NCI-H2029 (cell line): Measurements from ENCODE around the gene TBXAS1.

Experiments
- DNase-seq: peaks from one replicate; lab custom pipeline; 2025; lab: John Stamatoyannopoulos, UW

TBXAS1 gene

DNA sequence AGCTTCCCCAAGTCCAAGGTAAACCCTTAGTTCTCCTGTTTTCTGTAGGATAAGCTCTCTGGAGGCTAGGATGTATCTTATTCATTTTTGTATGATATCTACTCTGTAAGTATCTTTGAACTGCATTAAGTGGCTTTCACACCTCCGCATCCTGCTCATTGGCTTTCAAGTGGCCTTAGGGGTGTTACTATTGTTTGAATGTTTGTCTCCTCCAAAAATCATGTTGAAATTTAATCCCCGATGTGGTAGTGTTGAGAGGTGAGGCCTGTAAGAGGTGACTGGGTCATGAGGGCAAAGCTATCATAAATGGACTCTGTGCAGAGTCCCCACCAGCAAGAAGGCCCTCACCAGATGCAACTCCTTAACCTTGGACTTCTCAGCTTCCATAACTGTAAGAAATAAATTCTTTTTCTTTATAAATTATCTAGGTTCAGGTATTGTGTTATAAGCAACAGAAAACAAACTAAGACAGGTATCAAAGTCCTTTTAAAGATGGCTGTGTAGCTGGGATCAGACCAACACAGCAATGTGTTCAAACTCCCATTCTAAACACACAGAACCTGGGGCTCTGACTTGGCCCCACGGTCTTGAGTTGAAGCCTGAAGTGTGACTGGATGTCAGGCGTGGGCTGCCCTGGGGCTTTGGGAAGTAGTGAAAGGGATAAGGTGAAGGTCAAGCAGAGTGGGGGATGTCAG lies 25.9 kb downstream of the TBXAS1 start:
- no peak for DNase-seq

DNA sequence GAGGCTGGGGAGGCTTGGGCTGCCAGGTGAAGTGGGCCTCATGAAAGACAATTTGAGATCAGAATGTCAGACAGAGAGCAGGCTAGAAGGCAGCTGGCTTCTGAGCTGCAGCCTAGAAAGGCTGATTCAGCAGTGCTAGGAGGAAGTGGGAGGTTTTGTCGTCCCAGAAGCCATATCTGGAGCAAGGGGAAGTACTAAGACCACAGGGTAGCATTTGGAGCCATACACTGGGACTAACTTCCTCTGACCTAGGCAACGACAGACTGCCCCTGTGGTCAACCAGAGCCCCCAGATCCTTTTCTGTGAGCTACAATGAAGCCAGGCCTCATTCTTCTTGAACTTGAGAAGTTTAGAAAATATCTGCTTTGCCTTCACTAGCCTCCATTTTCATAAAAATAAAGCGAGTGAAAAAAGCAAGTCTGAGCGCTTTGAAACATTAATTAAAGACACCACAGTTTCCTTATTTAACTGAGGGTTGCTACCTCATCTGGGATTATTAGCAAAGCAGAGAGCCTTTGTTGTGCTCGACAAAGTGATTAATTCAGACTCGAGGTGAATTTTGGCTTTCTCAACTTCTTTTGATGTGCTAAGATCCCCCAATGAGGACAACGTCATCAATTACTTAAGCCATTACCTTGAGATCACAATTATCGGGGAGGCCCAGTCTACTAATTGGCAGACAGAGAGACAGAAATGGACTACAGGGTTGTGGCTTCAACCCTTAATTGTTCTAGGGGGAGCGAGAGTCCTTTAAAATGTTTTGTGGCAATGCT lies 26.6 kb downstream of the TBXAS1 start:
- DNase-seq = no peak

DNA sequence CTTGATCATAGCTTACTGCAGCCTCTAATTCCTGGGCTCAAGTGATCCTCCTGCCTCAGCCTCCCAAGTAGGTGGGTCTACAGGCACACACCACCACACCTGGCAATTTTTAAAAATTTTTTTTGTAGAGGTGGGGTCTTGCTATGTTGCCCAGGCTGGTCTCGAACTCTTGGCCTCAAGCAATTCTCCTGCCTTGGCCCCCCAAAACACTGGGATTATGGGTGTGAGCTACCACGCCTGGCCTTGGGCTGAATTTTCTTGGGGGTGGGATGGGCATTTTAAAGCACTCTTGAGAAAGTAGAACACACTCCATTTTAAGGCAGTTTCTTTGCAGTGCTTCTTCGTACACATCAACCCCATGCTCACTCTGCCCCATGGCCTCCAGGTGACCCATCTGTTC lies 28.7 kb downstream of the TBXAS1 start:
- no peak for DNase-seq

DNA sequence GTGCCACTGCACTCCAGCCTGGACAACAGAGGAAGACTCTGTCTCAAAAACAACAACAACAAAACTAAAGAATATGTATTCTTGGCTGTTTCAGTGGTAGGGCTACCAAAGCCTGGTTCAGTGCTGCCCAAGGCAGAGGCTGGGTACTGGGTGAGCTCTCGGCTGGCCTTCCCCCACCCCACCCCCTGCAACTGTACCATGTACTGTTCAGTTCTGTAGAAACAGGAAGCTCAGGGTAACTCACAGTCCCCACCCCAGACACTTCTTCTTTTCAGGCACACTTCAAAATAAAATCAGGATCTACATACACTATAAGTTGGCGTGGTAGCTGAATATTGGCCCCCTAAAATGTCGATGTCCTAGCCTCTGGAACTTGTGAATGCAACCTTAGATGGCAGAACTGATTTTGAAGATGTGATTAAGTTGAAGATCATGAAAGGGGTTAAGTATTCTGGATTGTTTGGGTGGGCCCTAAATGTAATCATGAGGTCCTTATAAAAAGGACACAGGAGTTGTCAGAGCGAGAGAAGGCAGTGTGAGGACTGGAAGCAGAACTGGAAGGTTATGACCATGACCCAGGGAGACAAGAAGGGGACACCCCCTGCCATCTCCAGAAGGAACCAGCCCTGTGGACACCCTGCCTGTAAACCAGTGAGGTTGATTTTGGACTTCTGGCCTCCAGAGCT lies 31.2 kb downstream of the TBXAS1 start:
- DNase-seq = no peak

DNA sequence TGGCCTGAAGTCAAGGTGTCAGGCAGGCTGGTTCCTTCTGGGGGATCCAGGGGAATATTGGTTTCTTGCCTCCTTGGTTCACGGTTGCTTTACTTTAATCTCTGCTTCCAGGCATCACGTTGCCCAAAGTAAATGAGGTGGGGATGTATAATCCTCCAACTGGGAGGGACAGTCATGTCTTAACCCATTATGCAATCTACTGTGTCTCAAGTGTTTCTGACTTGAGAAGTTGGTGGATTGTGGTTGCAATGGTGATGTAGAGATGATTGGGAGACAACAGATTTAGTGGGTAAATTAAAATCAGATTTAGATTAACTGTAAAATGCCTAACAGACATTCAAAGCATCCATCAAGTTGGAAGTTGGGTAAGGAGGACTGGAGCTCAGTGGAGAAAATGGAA lies 32.7 kb downstream of the TBXAS1 start:
- DNase-seq = no peak

DNA sequence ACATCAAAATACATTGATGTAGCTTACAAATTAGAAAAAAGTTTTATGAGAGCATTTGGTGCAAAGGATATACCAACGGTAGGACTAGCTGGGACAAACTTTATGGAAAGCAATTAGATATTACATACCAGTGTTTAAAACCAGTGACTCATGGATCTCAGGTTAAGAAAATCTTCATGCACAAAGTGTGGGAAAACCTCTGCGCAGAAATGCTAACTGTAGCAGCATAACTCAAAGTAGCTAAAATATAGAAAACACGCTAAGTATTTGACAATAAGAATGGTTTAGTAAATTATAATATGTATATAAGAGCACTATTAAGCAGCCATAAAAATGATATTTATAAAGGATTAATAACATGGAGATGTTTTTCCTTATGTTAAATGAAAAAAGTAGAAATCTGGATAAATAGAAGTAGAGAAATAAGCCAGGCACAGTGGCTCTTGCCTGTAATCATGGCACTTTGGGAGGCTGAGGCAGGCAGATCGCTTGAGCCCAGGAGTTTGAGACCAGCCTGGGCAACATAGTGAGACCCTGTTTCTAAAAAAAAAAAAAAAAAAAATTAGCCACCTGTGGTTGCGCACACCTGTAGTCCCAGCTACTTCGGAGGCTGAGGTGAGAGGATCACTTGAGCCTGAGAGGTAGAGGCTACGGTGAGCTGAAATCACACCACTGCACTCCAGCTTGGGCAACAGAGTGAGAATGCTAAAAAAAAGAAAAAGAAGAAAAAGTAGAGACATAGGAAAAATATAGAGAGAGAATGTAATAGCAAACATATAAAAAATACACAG lies 37.2 kb downstream of the TBXAS1 start:
- DNase-seq = no peak

DNA sequence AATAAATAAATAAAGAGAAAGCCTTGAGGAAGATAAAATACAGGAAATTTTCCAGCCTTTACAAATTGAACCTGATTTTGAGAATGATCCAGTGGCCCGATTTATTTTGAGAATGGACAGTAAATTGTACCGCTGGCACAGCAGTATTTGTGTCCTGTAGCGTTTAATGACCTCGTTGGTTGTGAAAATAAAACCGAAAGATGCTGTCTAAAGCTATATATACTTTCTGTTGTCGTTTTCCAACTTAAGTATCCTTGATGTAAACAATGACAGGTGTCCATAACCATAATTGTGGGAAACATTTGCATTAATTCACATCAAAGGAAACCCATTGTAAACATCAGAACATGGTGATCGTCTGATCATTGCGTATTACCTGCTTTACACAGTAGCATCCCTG lies 38.8 kb downstream of the TBXAS1 start:
- DNase-seq = no peak

DNA sequence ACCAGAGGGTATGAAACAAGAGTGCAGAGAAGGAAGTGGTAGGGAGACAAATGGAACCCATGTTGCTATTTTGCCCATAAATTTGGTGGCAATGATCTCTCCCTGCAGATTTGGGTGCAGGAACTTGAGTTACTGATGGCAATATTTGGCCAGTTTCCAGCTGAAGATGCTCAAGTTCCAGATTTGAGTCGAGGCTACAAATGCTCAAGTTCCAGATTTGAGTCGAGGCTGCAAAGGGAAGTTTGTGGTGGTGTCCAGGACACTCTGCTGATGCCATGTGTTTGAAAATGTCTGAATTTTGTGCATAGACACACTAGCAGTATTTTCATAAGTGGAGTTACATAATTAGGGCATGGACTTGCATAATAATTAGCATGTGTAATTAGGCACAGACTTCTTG lies 40.8 kb downstream of the TBXAS1 start:
- no peak for DNase-seq

DNA sequence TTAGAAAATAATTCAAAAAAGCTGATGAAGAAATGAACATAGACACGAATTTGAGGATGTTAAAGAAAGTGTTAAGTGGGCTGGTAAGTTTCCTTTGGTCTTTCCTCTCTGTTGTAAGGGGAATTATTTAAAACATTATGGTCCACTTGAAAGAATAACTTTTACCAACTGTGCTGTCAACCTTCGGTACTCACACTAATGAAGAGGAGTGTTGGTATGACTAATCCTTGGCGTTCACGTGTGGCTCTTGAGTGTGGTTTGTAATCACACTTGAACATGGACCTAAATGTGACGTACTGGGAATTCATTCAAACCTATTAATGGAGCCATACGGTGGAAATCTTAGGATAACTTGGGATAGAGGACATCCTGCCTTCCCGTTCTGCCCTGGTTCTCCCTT lies 41.3 kb downstream of the TBXAS1 start:
- DNase-seq = no peak

DNA sequence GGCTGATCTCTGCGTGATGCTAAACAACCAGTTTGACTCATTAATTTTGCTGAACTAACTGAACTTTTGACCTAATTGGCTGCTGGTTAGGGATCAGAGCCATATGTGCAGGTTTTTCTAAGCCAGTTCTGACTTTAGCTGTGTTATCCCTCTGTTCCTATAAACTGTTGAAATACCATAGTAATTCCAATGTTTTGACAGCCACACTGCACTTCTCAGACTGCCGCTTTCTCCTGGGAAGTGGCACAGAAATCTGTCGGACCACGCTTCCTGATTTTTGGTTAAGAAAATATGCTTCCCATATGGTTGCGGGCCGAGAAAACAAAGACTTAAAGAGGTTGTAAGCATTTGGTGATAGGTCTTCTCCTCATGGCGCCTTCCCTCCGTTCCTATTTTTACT lies 42.3 kb downstream of the TBXAS1 start:
- DNase-seq = no peak

DNA sequence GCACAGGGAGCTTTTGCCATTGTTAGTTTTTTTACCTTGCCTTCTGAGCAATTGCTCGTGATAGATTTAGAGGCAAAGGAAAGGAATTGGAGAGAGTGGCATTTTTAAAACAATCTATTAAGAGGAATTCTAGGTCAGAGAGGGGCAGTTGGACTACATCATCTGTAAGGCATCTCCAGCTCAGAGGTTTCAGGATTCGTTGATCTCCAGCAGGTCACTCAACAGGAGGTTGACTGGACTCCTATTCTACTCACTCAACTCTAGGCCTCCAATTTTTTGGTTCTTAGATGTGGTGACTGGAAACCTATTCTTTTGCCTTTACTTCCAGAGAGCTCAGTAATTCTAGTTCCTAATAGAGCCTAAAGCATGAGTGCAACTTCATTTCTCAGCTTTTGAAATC lies 42.8 kb downstream of the TBXAS1 start:
- no peak for DNase-seq

DNA sequence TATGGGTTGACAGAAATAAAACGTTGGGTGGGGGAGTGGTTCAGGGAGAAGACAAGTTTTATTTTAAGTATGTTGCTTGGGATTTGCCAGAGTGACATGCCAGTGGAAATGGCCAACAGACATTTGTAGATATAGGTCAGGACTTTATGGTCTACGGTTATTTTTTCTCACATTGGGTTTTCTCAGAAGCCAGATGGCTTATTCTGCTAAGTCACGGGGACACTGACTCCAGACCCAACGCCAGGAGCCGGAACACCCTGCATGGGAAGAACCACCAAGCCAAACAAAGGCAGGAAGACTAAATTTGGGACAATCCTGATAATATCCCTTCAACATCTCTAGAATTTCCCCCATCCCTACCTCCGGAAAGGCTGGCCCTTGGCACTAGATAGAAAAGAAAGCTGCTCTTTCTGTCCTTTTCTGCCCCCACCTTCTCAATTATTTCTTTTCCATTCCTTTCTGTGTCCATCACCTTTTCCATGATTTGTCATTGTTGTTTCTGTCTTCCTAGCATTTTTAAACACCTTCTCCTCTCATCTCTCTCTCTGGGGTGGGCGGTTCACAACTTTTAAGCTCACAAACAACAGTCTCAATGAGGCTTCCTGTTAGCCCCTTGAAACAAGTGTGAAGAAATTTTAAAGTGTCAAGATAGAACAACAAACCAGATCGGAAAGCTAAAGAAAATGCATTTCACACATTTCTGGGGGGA lies 44.7 kb downstream of the TBXAS1 start:
- DNase-seq = no peak

DNA sequence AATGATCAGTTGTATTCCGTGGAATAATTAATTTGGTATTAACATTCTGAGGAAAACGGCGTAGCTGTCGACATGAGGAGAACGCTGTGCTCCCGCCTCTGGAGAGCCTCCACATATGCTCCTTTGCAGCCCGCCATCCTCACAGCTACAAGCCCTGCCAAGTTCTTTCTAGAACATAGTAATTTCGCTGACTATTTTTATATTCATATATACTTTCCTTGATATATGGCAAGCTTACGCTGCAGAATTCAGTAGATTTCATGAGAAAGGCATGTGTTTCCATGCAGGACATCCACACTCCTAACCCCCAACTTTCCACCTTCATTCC lies 45.2 kb downstream of the TBXAS1 start:
- no peak for DNase-seq

DNA sequence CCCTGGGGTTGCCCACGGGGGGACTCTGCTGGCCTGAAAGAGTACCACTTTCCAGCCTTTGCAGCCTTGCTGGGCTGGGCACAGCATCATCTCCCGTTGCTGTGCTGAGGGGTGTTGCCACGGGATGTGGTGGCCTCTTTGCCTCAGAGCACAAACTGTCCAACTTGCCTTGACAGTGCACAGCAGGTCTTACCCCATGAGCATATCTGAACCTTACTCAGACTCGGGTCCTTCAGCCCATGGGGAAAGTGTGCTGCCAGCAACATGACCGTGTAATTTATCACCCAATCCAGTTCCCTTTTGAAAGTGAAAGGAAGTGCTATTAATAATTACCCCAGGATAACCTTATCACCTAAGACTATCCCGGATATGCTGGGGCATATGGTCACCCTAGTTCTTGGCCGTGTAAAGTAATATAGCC lies 46.8 kb downstream of the TBXAS1 start:
- DNase-seq = no peak

DNA sequence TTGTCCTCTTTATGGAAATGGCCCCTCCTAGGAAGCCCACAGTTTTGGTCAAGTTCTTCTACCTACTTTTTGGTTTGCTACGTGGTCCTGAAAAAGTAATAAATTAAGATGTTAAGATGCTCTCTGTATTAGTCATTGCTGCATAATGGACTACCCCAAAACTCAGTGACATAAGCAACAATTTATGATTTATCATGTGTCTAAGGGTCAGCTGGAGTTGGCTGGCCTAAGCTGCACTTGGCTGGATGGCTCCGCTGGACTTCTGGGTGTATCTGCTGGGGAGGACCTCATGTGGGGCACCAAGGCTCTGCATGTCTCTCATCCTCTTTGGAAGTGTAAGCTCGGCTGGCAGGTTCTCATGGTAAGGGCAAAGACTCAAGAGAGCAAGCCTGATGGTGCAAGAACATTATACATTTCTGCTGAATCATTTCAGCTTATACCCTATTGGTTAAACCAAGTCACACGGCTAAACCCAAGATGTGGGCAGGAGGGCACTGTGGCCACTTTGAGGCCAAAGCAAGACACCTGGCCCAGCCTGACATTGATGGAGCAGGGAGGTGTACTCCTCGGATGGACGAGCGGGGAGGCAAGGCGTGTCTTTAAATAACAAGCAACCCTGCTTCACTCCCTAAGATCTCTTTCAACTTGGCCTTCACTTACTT lies 47.7 kb downstream of the TBXAS1 start:
- no peak for DNase-seq

DNA sequence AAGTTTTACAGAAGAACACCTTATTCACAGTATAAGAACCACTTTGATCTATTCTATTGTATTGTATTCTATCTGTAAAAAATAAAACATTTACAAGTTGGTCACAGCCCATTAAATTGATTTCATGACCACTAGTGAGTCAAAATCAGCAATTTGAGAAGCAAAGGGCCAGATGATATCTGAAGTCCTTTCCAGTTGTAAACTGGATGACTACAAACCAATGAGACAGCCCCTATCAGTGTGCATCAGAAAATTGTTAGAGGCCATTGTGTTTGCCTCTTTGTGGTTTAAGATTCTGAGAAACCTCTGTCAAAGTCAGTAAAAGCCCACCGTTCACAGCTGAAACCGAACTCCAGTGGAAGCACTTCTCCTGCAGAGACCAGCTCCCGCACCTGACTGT lies 54.8 kb downstream of the TBXAS1 start:
- no peak for DNase-seq

DNA sequence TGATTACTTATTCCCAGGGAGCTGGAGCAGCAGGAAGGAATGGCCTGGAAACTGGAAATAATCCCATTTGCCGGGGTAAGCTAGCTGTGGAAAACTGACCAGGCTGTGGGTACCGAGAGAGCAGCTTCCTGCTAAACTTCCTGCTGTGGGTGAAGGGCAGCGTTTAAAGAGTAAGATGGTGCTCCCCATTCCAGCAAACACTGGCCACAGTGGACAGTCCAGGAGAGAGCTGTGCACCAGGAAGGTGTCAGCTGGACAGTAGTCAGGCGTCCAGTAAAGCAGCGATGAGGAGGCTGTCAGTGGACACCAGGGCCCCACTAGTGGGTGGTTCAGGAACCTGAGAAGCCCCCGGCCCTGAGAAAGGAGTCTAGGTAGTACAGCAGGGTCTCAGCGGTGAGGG lies 55.4 kb downstream of the TBXAS1 start:
- DNase-seq = no peak

DNA sequence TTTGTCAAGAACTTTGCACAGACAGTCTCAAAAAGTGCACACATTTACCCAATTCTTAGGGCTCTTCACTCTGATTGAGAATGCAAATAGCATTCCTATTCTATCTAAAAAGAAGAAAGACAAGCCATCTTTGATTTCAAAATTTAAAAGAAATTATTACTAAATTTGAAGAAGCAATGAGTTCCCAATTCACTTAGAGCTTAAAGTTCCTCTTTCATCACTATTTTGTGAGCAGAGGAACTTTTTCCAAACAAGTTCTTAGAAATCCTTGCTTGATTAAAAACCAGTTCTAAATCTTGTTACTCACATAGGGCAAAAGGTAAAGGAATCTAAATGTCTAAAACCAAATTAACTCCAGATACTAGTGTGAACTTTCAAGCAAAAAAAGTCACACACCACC lies 56.4 kb downstream of the TBXAS1 start:
- DNase-seq = no peak

DNA sequence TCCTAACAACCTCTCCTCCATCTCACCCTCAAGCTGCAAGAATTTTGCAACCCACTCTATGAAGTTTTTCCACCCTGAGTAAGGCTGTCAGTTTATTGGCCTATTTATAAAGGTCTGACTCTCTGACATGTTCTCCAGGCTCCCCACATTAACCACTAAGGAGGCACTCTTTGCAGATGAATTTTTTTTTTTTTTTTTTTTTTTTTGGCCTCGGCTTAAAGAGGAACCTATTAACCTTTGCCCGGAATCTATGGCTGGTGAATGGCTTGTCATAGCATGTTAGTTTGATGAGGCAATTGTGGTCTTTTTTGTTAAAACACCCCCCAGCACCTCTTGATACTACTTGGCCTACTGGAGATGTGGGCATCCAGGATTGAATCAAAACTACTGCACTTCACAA lies 57.1 kb downstream of the TBXAS1 start:
- DNase-seq = no peak

DNA sequence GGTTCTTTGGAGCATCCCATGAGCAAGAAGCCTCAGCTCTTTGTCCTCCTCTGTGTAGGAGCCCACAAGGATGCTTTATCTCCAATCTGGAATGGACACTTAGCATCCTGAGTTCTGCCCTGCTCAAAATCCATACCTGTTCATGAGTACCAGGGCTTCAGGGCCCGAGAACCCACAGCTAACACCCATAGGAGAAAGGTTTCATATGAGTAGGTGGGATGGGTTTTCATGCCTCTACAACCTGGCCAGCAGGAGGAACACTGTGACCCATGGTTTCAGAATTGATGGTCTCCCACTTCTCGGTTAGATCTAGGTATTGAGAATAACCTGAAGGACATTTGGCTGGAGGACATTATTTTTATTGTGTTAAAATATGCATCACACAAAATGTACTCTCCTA lies 57.8 kb downstream of the TBXAS1 start:
- no peak for DNase-seq

DNA sequence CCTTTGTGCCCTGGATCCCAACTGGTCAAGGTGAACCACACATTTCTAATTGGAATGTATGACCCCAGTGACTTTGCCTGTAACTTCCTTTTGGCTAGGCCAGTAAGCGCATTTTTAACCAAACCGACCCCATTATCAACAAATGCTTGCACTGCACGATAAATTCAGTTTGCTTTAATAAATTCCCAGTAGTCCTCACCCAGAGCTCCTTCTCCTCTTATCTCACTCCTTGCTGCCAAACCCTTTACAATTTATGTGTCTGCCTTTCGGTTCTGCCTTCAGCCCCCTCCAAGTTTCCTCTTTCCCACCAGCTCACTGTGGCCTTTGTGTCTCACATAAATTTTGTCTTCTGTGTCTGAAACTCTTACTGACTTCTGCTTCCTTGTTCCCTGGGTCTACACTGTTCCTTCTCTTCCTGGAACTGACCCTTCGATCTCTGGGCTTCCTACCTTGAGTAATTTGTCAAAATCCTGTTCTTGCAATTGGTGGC lies 59.0 kb downstream of the TBXAS1 start:
- DNase-seq = no peak
